LNCaP clone FGC (cell line): ENCODE data around the gene RNF150.
"Not testable (repeated sequence)": the region's sequence is repeated elsewhere in the genome, so short reads cannot be mapped to it uniquely, and the experiment has no call there.

Experiments
- DNase-seq: peaks from one replicate; pipeline ENCODE4 v3.0.0-alpha.2; 2011; ENCODE audit warnings: low read depth
- H3K4me3 ChIP-seq: 2 replicates; pipeline ENCODE4 v1.5.1; 2011; ENCODE audit warnings: mild to moderate bottlenecking, low read depth, low read length, control low read depth
- TF ChIP-seq, protein P1 (sequence below): IDR thresholded peaks from 2 replicates; pipeline ENCODE4 v1.5.1; 2012; ENCODE audit warnings: mild to moderate bottlenecking; ENCODE audit not compliant: control insufficient read depth, insufficient read depth; ENCODE audit errors: extremely low read depth

Gene RNF150

DNA sequence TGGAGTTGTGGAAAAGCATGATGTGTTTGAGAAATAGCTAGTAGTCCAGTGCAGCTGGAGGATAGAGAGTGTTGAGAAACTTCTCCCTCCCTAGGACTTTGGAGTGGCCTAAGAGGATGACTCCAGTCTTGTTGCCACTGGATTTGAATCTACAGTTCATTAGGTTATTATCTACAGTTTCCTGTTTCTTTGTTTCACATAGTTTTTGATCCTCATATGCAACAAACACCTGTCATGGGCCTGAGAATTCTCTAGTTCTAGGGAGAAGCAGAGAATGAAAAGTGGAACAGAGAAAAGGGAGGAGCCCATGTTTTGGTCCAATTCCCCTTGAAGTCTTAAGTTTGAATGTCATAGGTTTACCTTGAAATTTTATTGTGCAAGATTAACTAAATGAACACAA, 303.4 kb downstream of the RNF150 start:
- no peak for DNase-seq
- TF ChIP-seq, protein P1, sequence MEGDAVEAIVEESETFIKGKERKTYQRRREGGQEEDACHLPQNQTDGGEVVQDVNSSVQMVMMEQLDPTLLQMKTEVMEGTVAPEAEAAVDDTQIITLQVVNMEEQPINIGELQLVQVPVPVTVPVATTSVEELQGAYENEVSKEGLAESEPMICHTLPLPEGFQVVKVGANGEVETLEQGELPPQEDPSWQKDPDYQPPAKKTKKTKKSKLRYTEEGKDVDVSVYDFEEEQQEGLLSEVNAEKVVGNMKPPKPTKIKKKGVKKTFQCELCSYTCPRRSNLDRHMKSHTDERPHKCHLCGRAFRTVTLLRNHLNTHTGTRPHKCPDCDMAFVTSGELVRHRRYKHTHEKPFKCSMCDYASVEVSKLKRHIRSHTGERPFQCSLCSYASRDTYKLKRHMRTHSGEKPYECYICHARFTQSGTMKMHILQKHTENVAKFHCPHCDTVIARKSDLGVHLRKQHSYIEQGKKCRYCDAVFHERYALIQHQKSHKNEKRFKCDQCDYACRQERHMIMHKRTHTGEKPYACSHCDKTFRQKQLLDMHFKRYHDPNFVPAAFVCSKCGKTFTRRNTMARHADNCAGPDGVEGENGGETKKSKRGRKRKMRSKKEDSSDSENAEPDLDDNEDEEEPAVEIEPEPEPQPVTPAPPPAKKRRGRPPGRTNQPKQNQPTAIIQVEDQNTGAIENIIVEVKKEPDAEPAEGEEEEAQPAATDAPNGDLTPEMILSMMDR, result no peak
- no peak overlapping the region for H3K4me3 ChIP-seq

DNA sequence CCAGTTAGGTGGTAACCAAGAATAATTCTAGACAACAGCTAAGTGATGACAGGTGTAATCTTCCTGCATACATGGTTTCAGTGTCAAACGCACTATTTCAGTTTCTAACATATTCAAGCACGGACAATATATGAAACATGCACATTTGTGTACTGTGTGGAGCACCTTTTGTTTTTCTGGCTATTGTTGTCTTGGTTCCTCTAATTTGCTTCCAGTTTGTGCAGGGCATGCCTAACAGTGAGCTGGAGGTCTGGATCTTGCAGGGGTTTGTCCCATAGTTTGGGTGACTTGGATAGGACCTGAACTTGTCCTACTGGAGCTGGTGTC, 306.6 kb downstream of the RNF150 start:
- TF ChIP-seq, protein P1, result no peak
- no peak overlapping the region for H3K4me3 ChIP-seq
- no peak for DNase-seq

DNA sequence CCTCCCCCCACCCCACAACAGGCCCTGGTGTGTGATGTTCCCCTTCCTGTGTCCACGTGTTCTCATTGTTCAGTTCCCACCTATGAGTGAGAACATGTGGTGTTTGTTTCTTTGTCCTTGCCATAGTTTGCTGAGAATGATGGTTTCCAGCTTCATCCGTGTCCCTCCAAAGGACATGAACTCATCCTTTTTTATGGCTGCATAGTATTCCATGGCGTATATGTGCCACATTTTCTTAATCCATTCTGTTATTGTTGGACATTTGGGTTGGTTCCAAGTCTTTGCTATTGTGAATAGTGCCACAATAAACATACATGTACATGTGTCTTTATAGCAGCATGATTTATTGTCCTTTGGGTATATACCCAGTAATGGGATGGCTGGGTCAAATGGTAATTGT, 312.7 kb downstream of the RNF150 start:
- DNase-seq, H3K4me3 ChIP-seq: not testable (repeated sequence)

DNA sequence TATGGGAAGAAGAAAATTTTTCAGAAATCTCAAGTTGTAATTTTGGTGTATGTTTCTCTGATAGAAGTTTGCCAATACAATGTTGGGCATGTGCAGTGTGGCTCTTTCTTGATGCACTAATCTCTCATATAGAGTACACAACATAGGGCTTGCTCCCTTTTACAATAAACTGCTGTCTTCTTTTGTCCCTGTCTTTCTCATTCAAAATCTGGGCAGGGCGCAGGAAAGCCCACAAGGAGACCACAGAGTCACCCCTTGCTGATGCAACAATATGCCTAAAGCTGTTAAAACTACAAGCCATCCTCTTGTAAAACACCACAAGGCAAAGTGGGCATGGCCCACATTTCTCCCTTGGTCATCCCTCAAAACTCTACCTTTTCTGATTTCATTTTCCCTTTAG, 313.7 kb downstream of the RNF150 start:
- H3K4me3 ChIP-seq, result no peak overlapping the region
- TF ChIP-seq, protein P1, result no peak
- no peak for DNase-seq

DNA sequence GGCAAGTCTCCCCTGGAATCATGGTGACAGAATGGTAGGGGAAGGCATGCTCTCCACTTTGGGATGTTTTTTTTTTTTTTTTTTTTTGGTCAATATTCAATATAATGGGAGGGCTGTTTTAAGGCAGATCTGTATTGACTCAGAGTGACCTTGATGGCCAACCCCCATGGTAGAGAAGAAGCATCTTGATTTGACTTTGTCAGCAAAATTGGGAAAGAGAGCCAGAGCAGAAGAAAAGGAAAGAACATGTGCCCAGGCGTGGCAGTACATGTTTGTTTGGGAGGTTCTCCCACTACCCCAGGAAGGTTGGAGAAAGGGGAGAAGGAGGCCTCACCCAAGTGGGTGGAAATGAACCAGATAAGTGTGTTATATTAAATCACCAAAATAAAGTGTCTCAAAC, 314.8 kb downstream of the RNF150 start:
- TF ChIP-seq, protein P1, result no peak
- H3K4me3 ChIP-seq, result no peak overlapping the region
- no peak for DNase-seq

DNA sequence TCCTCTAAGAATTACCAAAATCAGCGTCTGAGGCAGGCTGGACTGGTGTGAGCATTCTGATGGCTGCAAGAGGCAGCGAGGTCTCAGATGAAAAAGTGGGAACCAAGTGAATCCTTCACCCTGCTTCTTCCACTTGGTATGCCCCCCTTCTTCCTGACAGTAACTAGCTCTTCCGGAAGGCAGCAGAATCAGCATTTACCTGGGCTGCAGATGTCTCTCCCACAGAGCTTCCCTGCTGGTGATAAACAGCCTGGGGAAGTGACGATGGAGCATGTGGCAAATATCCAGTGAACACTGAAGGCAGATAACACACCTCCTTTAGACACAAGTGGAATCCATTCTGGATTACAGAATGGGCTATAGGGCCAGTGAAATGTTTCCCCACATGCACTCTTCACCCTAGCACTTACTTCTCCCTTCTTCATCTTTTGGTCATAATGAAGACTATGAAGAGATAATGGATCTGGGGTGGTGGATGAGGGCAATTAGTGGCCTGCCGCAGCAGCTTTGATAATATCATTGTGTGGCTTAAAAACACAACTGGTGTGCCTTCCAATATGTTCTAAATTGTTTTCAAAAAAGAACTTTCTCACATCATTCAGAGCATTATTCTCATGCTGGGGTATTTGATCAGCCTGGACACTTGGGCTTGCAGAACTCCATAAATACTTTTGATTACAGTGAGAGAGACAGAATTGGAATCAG, 316.3 kb downstream of the RNF150 start:
- no peak overlapping the region for H3K4me3 ChIP-seq
- TF ChIP-seq, protein P1, result no peak
- DNase-seq, result no peak

DNA sequence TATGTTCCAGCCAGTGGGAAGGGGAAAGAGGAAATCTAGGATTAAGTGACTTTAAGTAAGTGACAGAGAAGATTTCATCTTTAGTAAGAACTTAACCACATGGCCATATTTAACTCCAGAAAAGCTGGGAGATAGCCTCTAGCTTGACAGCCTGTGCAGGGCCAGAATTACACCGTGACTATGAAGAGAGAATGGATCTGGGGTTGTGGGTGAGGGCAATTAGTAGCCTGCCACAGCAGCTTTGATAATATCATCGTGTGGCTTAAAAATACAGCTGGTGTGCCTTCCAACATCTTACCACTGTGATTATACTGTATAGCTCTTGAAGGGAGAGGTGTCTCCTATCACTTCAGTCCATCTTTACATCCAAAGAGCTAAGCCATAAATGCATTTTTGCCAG, 319.5 kb downstream of the RNF150 start:
- no peak for DNase-seq
- TF ChIP-seq, protein P1, result no peak
- no peak overlapping the region for H3K4me3 ChIP-seq

DNA sequence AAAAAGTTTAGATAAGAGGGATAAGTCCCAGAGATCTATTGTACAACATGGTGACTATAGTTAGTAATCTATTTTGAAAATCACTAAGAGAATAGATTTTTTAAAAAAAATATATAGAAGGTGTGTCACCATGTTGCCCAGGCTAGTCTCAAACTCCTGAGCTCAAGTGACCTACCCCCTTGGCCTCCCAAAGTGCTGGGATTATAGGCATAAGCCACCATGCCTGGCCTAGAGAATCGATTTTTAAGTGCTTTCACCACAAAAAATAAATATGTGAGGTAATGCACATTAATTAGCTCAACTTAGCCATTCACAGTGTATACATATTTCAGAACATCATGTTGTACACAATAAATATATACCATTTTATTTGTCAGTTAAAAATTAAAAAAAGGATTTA, 320.4 kb downstream of the RNF150 start:
- TF ChIP-seq, protein P1, result no peak
- DNase-seq, result no peak
- no peak overlapping the region for H3K4me3 ChIP-seq
